ENCODE measurements around the gene GUCA2B.

DNA sequence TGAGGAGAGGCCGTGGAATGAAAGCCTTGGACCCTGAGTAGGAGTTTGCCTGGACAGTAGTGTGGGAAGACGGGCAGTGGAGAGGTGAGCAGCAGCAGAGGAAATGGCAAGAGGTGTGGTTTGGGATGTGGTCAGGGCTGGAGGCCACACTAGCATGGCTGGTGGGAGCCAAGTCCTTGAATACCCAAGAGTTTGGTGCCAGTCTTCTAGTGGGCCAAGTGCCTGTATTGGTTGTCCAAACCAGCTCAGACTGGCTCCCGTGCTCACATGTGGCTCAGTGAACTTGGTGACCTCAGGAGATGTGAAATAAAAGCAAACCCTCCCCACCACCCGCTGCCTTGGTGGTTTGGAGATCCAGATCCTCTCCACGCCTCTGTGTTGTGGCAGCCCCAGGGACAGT, 9.0 kb downstream of the GUCA2B start:
- no peak for TF ChIP-seq CTCF (IDR thresholded peaks at IDR 0.05)
- no peak for TF ChIP-seq POLR2A (IDR thresholded peaks at IDR 0.05)
